NCI-H748 (cell line): Measurements from ENCODE around the gene BICDL1.

Source experiments
- DNase-seq: peaks from one replicate; lab custom pipeline; 2025; ENCODE audit not compliant: unreplicated experiment; lab: John Stamatoyannopoulos, UW

BICDL1 gene

DNA sequence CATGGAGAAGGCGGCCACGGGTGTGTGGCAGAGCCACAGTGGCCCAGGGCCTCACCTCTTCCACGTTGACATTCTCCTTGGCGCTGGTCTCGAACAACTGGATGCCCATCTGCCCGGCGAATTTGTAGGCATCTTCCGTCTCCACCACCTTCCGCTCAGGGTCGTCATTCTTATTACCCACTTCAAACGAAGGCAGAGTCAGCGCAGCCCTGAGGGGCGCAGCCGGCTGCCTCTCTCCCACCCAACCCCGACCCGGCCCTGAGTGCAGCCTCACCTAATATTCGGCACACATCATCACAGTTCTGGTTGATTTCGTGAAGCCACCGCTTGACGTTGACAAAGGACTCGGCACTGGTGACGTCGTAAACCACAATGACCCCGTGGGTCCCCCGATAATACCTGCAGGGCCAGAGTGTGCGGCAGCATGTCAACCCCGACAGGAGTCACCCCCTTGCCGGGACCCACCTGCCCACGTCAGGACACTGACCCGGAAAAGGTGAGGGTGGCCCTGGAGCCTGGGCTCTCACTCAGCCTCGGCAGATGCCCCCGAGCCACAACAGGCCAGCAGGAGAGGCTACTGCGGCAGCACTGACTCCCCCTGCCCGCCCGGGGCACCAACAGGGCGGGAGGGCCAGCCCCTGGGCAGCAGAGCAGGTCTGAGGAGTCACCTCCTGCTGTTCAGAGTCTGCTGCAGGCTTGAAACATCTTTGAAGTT is 109.9 kb downstream of the BICDL1 start:
- no peak for DNase-seq

GRCh38 chr12:120099738-120100137 is 110.7 kb downstream of the BICDL1 start:
- no peak for DNase-seq

DNA sequence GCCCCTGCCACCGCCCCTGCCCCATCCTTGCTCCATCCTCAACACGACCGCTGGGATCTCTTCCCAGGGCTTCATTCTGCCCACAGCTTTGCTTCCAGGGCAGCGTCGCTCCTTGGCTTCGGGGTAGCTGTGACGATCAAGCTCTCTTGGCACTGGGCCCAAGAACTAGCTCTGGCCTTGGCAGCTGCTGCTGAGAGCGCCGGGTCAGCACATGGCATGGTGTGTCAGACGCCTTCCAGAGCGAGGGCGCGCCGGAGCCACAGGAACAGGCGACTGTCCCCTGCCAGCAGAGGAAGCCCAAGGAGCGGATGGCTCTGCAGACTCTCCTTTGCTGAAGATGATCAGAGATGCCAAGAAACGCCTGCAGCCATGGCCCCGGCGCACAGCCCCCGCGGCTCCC is 111.6 kb downstream of the BICDL1 start:
- DNase-seq: no peak

- no peak for DNase-seq
Measured at GRCh38 chr12:120101182-120101581, 112.1 kb downstream of the BICDL1 start.

DNA sequence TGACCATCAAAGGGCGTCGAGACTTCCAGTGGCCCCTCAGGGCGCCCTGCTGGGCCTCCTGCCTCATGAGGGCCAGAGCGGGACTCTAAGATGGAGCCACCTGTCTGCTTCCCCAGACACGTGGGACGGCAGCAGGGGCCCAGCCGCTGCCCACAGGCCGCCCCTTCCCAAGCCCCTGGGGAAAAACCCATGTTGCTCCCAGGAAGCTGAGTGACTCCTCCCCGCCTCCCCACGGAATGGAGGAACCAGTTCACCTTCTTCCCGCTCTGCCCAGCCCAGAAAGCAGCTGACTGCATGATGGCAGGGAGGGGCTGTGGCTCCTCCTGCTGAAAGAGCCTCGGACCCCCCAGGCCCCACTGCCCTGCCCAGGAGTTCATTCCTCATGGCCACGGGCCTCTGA is 112.6 kb downstream of the BICDL1 start:
- DNase-seq: no peak

GRCh38 chr12:120102189-120103043 is 113.4 kb downstream of the BICDL1 start:
- DNase-seq: no peak

DNA sequence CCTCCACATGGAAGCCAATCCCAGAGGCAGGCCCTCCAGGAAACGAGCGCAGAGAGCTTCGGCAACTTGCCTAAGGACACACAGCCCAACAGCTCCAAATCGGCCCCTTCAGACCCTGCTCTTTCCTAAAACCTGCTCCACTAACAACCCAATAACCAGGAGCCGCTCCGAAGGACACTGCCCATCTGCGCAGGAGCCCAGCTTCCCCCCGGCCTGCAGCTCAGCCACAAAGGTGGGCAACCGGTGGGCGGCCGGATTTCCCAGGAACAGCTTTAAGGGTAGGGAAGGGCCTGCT is 114.0 kb downstream of the BICDL1 start:
- DNase-seq: no peak

- DNase-seq: no peak
Measured at GRCh38 chr12:120103371-120103770, 114.3 kb downstream of the BICDL1 start.

DNA sequence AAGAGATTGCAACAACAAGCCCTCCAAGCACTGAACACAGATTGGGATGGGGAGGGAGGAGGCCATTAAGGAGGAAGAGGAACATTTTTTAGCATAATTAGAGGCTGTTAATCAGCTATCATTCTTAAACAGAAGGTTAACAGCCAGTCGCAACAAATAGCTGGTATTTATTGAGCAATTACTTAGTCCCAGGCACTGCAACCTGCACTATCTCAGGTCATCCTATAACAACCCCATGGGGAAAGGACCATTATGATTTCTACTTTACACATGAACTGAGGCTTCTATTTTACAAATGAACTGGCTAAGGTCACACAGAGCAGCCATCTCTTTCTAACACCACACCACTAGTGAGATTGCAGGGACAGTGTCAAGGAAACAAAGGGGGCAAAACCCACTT is 117.1 kb downstream of the BICDL1 start:
- no peak for DNase-seq

DNA sequence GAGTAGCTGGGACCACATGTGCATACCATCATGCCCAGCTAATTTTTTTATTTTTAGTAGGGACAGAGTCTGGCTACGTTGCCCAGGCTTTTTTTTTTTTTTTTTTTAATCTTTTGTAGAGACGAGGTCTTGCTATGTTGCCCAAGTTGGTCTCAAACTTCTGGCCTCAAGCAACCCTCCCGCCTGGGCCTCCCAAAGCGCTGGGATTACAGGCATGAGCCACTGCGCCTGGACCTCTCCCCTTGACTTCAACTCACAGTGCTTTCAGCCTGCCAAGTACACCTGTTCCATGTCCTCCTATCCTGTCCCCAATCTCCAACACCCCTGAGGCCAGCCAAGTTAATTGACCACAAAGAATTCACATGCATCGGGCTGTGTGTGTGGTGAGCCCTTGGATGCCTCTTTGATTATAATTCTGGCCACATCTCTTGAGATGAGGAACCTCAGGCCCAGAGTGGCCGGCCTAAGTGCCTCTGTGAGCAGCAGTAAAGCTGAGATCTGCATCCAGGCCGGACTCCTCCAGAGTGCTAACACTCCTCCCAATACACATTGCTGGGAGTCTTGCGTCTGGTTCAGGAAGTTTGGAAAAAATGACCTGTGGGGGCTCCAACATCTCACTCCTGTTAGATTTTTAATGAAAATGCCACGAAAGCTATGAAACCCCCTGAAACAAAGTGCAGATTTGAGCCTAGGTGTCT is 120.7 kb downstream of the BICDL1 start:
- no peak for DNase-seq

DNA sequence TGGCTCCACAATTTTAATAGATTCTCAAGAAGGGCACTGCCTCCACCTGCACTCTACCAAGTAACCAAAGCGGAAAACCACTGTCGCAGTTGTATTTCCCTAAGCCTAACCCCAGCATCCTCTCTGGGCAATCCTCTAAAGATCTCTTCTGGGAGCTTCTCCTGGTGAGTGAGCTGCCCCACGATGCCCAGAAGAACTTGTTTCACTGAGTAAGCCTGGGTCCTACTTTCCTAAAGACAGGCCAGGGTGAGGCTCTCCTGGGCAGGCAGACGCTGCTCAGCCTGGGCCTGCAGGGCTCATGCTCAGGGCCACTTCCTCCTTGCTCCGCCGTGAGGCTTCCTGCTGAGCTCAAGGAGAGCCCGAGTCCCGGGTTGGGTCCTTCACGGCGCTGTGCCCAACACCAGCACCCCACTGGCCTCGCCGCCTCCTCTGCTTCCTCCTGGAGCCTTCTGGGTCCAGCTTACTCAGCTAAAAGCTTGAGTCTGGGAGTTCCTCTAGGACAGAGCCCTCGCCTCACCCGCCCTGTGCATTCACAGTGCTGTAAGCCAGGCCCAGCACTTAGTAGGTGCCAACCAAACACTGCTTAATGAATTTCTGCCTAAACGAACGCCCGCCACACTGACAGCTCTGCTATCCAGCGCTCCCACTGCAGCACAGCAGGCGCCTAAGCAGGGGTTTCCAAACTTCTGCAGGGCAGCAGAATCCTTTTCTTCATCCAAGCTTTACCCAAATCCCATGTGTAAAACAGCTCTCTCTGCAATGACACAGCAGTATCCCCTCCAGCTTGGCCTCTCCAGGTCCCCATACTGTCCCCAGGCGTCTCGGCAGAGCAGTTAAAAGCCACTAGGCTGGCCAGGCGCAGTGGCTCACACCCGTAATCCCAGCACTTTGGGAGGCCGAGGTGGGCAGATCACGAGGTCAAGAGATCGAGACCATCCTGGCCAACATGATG is 121.8 kb downstream of the BICDL1 start:
- DNase-seq: no peak

GRCh38 chr12:120115066-120115465 is 126.0 kb downstream of the BICDL1 start:
- no peak for DNase-seq

GRCh38 chr12:120115692-120116440 is 126.8 kb downstream of the BICDL1 start:
- peak; percentile 53 for DNase-seq

DNA sequence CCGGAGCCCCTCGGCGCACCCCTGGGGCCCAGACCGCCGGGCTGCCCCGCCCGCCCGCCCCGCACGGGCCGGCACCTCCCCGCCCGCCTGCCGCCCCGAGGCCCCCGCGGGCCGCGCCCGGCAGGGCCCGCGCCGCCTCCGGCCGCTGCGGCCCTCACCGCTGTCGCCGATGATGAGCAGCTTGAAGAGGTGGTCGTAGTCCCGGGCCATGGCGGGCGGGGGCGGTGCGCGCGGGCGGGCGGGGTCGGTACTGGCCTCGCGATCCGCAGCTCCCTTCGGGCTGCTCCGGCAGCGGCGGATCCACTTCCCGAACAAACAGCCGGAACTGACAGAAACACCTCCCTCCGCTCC is 127.4 kb downstream of the BICDL1 start, which contains the start of gene RAB35:
Gene RAB35, minus strand, starts transcription at position 313 of the 351 bp plus-strand sequence. Its CDS starts 103 bp downstream, at position 210.
- no peak for DNase-seq

DNA sequence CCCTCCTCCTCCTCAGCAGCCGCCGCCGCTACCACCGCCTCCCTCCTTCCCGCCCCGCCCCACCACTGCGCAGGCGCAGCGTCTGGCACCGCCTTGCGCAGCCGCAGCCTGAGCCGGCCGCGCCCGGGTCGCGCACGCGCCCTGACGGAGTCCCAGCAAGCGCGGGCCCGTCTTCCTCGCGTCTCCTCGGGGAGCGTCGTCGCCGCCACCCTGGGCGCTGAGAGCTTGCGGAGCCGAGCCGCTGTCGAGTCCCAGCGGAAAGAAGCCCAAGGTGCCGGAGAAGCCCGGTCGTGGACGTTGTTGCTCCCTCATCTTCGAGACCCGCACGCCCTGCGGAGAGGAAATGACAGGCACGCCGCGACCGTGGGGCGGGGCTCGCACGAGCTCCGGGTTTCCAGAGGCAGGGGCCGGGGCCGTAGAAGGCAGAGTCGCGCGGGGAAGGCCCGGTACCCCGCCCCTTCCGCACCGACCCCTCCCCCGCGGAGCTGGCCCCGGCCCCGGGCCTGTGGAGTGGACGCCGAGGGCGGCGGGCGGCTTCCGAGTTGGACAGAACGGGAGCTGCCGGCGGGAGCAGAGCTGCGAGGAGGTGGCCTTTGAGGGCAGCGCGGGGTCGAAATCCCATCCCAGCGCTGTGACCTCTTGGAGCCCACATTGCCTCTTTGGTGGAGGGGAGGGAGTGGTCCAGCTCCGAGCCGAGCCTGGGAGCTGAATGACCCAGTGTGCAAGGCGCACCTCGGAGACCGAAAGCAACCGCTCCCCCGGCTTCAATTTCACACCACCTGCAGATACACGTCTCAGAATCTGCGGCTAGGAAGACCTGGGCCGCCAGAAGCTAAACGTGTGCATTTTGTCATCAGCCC is 128.0 kb downstream of the BICDL1 start:
- DNase-seq: peak; percentile 93

DNA sequence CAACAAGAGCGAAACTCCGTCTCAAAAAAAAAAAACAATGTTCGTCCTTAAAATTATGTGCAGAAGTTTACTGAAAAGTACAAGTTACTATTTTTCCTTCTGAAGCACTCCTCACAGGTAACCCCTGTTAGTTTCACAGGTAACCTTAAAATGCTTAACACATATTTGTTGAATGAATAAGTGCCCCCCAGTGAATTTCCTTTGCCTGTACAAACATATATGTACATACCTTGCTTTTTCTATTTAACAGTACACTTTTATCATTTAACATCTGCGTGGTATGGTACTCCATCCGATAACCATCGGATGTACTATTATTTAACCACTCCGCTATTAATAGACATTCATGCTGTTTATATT is 128.9 kb downstream of the BICDL1 start:
- DNase-seq: no peak

- peak; percentile 53 for DNase-seq
Measured at GRCh38 chr12:120118321-120119061, 129.5 kb downstream of the BICDL1 start.

DNA sequence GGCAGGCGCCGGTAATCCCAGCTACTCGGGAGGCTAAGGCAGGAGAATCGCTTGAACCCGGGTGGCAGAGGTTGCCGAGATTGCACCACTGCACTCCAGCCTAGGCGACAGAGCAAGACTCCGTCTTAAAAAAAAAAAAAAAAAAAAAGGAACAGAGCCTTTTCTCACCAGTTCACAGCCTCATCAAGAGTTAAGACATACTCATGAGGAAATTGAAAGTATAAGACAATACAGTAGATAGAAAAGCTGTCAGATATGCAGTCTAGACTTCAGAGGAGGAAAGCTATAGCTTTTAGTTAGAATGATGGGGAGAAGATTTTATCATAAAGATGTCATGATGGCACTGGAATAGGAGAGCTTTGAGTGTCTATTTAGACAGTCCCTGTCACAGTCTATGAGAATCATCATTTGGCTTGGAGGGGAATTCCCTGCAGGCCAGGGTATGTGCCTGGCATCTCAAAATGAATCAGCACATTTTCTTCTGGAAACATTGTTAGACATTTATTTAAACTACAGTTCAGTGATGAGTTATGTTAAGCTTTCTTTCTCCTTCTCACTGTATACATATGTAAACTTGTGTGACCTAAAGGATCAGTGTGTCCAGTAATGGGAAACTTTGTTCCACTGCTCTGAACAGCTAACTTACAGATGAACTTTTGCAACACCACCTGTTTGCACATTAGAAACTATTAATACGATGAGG is 130.4 kb downstream of the BICDL1 start:
- DNase-seq: no peak
